GM20000 (cell line): ENCODE results near the gene MSANTD1.
A peak's percentile ranks its signal among the peaks of the same experiment; 100 is the strongest.

Experiments
- DNase-seq: peaks from one replicate; pipeline ENCODE4 v3.0.0; 2012; ENCODE audit warnings: low spot score
- TF ChIP-seq, protein P1 (sequence below): IDR thresholded peaks from 2 replicates; pipeline ENCODE4 v1.5.1; 2012; ENCODE audit warnings: mild to moderate bottlenecking, control low read depth; ENCODE audit errors: extremely low read depth, missing control alignments

MSANTD1 gene

DNA sequence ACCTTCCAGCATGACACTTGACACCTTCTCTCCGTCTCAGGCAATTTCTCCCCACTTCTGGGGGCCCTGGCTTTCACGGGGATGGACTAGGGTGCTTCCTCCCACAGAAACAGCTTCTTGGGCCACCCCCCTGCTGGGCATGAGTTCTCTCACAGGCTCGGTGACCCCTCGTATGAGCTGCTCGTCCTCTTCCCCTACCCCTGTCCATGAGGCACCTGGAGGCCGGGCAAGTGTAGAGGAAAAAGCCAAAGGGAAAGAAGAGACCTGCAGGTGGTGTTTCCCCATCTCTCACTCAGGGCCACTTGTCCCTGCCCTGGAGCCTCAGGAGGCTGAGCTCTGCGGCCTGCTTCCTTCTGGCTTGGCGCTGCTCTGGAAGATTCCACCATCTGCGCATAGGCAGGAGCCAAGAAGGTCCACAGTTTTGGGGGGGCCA lies 41.9 kb downstream of the MSANTD1 start:
- TF ChIP-seq, protein P1, sequence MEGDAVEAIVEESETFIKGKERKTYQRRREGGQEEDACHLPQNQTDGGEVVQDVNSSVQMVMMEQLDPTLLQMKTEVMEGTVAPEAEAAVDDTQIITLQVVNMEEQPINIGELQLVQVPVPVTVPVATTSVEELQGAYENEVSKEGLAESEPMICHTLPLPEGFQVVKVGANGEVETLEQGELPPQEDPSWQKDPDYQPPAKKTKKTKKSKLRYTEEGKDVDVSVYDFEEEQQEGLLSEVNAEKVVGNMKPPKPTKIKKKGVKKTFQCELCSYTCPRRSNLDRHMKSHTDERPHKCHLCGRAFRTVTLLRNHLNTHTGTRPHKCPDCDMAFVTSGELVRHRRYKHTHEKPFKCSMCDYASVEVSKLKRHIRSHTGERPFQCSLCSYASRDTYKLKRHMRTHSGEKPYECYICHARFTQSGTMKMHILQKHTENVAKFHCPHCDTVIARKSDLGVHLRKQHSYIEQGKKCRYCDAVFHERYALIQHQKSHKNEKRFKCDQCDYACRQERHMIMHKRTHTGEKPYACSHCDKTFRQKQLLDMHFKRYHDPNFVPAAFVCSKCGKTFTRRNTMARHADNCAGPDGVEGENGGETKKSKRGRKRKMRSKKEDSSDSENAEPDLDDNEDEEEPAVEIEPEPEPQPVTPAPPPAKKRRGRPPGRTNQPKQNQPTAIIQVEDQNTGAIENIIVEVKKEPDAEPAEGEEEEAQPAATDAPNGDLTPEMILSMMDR = no peak
- DNase-seq = no peak

DNA sequence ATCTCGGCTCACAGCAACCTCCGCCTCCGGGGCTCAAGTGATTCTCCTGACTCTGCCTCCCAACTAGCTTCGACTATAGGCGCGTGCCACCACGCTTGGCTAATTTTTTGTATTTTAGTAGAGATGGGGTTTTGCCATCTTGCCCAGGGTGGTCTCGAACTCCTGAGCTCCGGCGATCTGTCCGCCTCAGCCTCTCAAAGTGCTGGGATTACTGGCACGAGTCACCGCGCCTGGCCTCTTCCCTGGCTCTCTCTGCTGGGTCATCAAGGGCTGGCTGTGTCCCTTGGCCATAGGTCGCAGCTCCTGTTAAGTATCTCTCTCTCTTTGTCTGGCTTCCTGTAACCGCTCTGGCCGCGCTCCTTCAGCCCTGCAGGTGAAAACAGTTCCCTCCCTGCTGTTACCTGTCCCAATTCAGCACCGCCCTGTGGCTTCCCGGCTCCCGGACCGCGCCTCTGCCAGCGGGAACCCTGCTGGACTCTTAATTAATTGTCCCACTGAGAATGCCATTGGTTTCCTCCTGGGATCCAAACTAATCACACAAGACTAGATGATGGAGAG lies 42.5 kb downstream of the MSANTD1 start:
- DNase-seq = no peak

DNA sequence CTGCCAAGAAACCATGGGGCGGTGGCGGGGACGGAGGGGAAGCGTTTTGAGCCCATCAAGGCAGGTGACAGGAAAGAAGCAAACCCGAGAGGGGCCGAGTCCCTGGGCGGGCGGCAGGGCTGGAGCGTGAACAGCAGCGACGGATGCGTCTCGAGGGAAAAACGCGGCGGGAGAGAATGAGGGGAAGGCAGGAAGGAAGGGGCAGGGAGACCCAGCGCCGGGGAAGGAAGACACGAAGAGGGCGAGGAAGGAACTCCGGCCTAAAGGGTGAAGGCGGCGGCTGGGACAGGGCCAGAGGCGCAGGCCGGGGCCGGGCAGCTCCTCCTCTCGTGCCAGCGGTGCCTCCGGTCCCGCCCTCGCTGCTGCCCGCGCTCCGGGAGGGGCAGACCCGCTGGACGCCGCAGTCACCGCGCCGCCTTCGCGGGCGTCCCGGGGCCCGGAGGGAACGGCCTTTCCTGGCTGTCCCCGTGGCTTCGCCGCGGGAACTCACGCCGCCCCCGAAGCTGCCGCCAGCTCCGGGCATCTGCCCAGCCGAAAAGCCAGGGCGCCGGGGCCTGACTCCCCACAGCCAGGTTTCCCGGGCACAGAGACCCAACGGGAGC lies 43.1 kb downstream of the MSANTD1 start:
- TF ChIP-seq, protein P1 = no peak
- DNase-seq = no peak

More for the DNA sequence above, 42.5 kb downstream of the MSANTD1 start:
- TF ChIP-seq, protein P1 = no peak

DNA sequence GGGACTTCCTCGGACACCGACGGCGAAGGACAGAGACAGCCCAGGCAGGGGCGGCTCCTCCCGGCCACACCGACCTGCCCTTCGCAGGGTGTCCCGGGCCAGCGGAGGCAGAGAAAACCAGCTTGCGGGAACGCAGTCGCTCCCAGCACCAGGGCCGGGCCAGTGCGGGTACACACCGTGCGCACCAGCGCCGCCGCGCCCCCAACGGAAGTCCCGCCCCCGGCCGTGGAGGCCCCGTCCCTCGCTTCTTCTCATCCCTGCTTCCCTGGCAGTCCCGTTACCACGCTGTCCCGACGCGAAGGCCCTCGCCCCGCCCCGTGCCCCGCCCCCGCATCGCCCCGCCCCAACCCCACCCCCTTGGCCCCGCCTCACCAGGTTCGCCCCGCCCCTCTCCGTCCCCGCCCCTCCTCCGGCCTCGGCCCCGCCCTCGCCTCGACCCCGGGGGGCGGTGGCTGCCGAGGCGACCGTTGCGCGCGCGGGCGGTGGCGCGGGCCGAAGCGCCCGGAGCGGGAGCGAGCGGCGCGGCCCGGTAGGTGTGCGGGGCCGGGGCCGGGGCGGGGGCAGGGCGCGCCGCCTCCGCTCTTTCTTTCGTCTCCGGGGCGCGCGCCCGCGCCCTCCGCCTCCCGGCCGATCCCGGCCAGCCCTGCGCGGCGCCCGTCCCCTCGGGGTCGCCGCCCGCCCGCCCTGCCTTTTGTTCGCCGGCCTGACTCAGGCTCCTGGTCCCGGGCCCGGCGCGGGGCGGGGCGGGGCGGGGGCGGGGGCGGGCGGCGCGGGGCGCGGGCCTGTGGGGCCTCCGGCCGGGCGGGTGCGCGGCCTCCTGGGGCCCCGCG lies 43.8 kb downstream of the MSANTD1 start, which contains the start of gene RGS12:
Gene RGS12 (plus strand): TSS at position 451 of the 830 bp plus-strand sequence. CDS start 23,150 bp downstream, outside the sequence.
- TF ChIP-seq, protein P1 = no peak

DNA sequence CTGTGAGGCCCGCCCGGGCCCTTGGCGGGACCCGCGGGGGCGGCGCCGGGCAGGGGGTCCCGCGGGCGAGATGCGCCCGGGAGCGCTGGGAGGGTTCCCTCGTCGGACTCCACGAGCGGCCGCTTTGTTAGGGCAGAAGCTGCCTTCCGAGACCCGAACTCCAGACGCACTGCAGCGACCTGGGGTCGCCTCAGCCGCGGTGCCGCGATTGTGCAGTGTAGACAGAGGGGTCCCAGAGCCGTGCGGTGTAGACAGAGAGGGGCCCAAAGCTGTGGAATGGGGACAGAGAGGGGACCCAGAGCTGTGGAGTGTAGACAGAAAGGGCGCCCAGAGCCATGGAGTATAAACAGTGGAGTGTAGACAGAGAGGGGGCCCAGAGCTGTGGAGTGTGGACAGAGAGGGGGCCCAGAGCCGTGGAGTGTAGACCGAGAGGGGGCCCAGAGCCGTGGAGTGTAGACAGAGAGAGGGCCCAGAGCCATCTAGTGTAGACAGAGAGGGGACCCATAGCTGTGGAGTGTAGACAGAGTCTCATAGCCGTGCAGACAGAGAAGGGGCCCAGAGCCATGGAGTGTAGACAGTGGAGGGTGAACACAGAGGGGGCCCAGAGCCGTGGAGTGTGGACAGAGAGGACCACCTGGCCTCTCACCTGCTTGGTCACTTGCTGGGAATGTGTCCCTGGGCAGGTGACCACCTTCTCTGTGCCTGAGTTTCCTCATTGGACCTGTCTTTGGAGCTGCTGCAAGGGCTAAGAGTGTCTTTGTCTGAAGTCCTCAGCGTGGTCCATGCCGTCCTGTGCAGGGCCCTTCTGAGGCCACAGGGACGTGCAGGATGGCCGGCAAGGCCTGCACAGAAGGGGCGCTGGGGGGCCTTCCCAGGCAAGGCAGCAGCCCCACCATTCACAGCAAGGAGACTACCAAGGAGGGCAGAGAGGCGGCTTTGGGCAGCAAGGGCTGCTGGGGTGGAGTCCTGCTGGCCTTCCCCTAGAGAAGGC lies 44.7 kb downstream of the MSANTD1 start:
- TF ChIP-seq, protein P1 = no peak
- no peak for DNase-seq

More for the DNA sequence above, 43.8 kb downstream of the MSANTD1 start, which contains the start of gene RGS12:
- peak; percentile 99 for DNase-seq

DNA sequence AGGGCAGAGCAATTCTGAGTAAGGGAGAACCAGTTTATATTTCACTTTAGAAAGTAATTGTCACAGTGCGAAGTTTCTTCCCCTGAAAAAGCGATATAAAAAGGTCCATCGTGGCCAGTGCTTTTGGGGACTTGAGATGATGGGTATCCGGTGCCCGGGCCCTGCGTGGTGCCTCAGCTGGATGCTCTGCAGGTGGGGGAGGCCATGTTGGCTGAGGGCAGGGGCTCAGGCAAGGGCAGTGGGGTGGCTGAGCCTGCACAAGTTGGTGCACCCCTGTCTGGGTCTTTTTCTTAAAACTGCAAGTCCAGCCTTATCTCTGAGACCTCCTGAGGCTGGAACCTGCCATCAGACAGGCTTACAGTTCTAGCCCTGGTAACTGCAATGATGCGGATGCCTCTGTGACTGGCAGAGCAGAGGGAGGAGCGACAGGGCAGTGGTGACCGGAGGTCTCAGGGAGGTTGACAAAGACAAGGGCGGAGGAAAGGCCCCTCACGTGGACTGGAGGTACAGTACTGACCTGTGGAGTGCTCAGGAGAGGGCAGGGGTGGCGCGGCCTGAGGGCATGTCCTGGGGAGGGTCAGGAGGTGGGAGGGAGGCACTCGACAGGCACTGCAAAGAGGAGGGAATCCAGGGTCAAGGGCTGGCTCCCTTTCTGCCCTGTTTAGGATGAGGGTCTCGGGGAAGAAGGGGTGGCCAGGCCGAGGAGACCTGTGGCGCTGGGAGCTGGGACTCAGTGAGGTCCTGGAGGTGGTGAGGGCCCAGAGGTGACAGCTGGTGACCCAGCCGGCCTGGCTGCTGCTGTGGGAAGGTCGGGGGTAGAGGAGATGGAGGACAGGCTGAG lies 45.7 kb downstream of the MSANTD1 start:
- DNase-seq = no peak
- TF ChIP-seq, protein P1 = no peak
